ENCODE measurements around the gene ARHGAP22.

The ARHGAP22 gene

DNA sequence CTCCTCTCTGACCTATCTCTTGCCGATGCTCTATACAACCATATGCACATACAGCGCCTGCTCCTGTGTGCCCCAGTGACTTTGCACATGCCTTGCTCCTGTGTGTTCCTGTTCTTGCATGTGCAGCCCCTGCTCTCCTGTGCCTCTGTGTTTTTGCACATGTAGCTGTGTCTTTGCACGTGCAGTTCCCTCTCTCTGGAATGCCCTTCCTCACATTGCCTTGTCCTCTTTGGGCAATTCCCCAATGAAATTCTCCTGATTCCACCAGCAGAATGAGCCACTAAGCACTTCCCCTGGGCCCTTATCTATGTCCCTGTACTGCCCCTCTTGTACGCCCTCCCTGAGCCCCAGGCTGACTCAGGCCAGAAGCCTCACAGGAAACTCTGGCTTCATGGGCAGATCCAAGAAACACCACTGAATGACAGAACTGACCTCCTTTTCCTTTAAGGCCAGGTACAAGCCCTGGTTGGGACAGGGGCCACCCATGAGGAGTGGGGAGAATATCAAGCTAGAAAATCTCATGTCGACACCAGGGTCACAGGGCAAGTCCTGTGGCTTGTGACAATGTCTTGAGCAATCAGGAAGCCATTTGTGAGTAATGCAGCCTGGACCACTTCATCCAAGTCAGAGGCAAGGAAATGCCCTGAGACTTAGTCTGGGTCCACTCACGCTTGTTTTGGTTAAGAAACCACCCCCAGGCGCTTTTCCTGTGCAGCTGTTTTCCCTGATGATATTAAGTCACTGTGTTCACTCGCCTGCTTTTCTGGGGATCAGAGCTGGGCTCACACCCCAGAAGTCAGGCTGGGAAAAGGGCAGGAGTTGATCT lies 1.9 kb upstream of the ARHGAP22 start:
- ATAC-seq (ENCODE audit: low read depth), result peak; percentile 64
- no peaks in the 10 kb centered on the region for H3K27me3 ChIP-seq (ENCODE audit: insufficient read depth, poor library complexity, severe bottlenecking)
- peaks cover 8% of the 10 kb centered on the region for H3K4me1 ChIP-seq (ENCODE audit: insufficient read depth, poor library complexity, severe bottlenecking)
- H3K9me3 ChIP-seq (ENCODE audit: severe bottlenecking), result no peaks in the 10 kb centered on the region
- no peak overlapping the region for H3K4me3 ChIP-seq (ENCODE audit: severe bottlenecking)
- no peaks in the 10 kb centered on the region for H3K36me3 ChIP-seq (ENCODE audit: low read depth)
- no peak for DNase-seq (ENCODE audit: low spot score)
- H3K27ac ChIP-seq (ENCODE audit: poor library complexity, severe bottlenecking), result peak overlapping the region; percentile 16
- TF ChIP-seq CTCF (IDR thresholded peaks at IDR 0.05; ENCODE audit: poor library complexity, severe bottlenecking), result no peak

- H3K4me3 ChIP-seq (ENCODE audit: severe bottlenecking), result no peak overlapping the region
- TF ChIP-seq CTCF (IDR thresholded peaks at IDR 0.05; ENCODE audit: poor library complexity, severe bottlenecking), result no peak
- DNase-seq (ENCODE audit: low spot score) (no peak), ATAC-seq (ENCODE audit: low read depth) (no peak)
- no peaks in the 10 kb centered on the region for H3K36me3 ChIP-seq (ENCODE audit: low read depth)
- peak overlapping the region; percentile 16 for H3K27ac ChIP-seq (ENCODE audit: poor library complexity, severe bottlenecking)
- no peaks in the 10 kb centered on the region for H3K27me3 ChIP-seq (ENCODE audit: insufficient read depth, poor library complexity, severe bottlenecking)
- peaks cover 8% of the 10 kb centered on the region for H3K4me1 ChIP-seq (ENCODE audit: insufficient read depth, poor library complexity, severe bottlenecking)
- H3K9me3 ChIP-seq (ENCODE audit: severe bottlenecking), result no peaks in the 10 kb centered on the region
These were observed 1.1 kb upstream of the ARHGAP22 start for GRCh38 chr10:48605786-48606529.

- ATAC-seq (ENCODE audit: low read depth) (no peak; the same call in 1 of the 3 replicates), DNase-seq (ENCODE audit: low spot score) (no peak)
These were observed 558 bp downstream of the ARHGAP22 start for GRCh38 chr10:48604039-48604990.

DNA sequence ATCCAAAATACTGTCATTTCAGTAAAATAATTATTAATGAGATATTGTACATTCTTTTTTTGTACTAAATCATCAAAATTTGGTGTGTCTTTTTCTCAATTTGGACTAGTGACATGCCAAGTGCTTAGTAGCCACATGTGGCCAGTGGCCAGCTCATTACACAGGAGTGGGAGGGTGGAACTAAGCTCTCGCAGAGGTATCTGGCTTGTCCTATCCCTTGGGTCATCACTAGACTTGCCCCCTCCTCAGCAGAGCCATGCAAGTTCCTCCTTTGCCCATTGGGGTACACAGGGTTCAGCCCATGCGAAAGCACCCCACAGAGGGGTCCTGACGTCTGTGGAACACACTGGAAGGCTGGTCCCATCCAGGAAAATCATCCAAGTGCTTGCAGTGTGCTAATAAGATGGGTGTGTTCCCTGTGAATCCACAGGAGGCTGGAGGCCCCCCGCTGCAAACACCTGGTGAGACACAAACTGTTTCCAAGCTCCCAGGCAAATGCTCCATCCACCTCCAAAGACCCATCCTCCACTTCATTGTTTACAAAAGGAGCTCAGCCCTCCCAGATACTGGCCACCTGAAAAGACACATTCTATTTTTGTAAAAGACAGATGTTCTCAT lies 1.3 kb downstream of the ARHGAP22 start:
- Histone ChIP-seq H3K4me1 (ENCODE audit: insufficient read depth, poor library complexity, severe bottlenecking) (peaks cover 8% of the 10 kb centered on the region), H3K27ac (ENCODE audit: poor library complexity, severe bottlenecking) (no peak overlapping the region), H3K9me3 (ENCODE audit: severe bottlenecking) (no peaks in the 10 kb centered on the region), H3K36me3 (ENCODE audit: low read depth) (no peaks in the 10 kb centered on the region), H3K4me3 (ENCODE audit: severe bottlenecking) (no peak overlapping the region), H3K27me3 (ENCODE audit: insufficient read depth, poor library complexity, severe bottlenecking) (no peaks in the 10 kb centered on the region)
- no peak for ATAC-seq (ENCODE audit: low read depth)
- TF ChIP-seq CTCF (IDR thresholded peaks at IDR 0.05; ENCODE audit: poor library complexity, severe bottlenecking), result no peak
- no peak for DNase-seq (ENCODE audit: low spot score)

More at GRCh38 chr10:48604039-48604990, 558 bp downstream of the ARHGAP22 start:
- H3K27me3 ChIP-seq (ENCODE audit: insufficient read depth, poor library complexity, severe bottlenecking), result no peaks in the 10 kb centered on the region
- H3K9me3 ChIP-seq (ENCODE audit: severe bottlenecking), result no peaks in the 10 kb centered on the region
- no peak for TF ChIP-seq CTCF (IDR thresholded peaks at IDR 0.05; ENCODE audit: poor library complexity, severe bottlenecking)
- no peak overlapping the region for H3K27ac ChIP-seq (ENCODE audit: poor library complexity, severe bottlenecking)
- peak overlapping the region; percentile 38 for H3K4me3 ChIP-seq (ENCODE audit: severe bottlenecking)
- H3K4me1 ChIP-seq (ENCODE audit: insufficient read depth, poor library complexity, severe bottlenecking), result peaks cover 8% of the 10 kb centered on the region
- no peaks in the 10 kb centered on the region for H3K36me3 ChIP-seq (ENCODE audit: low read depth)
